GM12891 (cell line): ENCODE data around the gene NR0B1.

Experiments used
- POLR2A ChIP-seq: IDR thresholded peaks from 2 replicates; pipeline ENCODE4 v1.6.1; 2011; ENCODE audit warnings: low read depth, low read length, control low read depth
- POLR2AphosphoS5 ChIP-seq: IDR thresholded peaks from 2 replicates; pipeline ENCODE4 v1.6.1; 2011; ENCODE audit warnings: low read depth, low read length, control low read depth
- SPI1 ChIP-seq: IDR thresholded peaks from 2 replicates; pipeline ENCODE4 v1.6.1; 2011; ENCODE audit warnings: low read depth, low read length, control low read depth
- TAF1 ChIP-seq: IDR thresholded peaks from 2 replicates; pipeline ENCODE4 v1.6.1; 2011; ENCODE audit warnings: low read depth, low read length, control low read depth

- TF ChIP-seq POLR2A (no peak), TAF1 (no peak), POLR2AphosphoS5 (no peak), SPI1 (no peak)
These were observed 8.0 kb downstream of the NR0B1 start for GRCh38 chrX:30301208-30301607.
